ENCODE data around the gene TIA1. TPM values are rescaled to one million over a fixed set of nuclear protein-coding genes. Genes with fewer than 3 reads are reported as not detected.

The TIA1 gene
- 115 and 123 TPM in 2 replicates for total RNA-seq

GRCh38 chr2:70248181-70248847 lies at the start of gene TIA1:
Gene TIA1 (minus strand): TSS chr2:70248628. CDS start chr2:70248430, 198 bp downstream.

GRCh38 chr2:70190418-70191243 lies 57.8 kb downstream of the TIA1 start, which contains the start of gene C2orf42:
Gene C2orf42 (minus strand): TSS chr2:70191019. CDS start chr2:70181985, 9,034 bp downstream.

Other genes starting within 250 kb of the TIA1 start
- gene PCBP1, start 161.2 kb downstream of the TIA1 start, total RNA-seq = 33.6 and 68.9 TPM in 2 replicates
- 23.2 and 23.8 TPM in 2 replicates for gene C2orf42, start 57.6 kb downstream of the TIA1 start, total RNA-seq
- 106 and 112 TPM in 2 replicates for gene PCYOX1, start 9.5 kb upstream of the TIA1 start, total RNA-seq
- 83.8 and 181 TPM in 2 replicates for gene SNRPG, start 45.1 kb upstream of the TIA1 start, total RNA-seq
- 24.9 and 29.2 TPM in 2 replicates for gene FAM136A, start 53.4 kb upstream of the TIA1 start, total RNA-seq

Measured in smooth muscle cell of the umbilical artery (primary cell).